ENCODE results near the gene HMBS.
"Not testable (repeated sequence)": the region's sequence is repeated elsewhere in the genome, so short reads cannot be mapped to it uniquely, and the experiment has no call there.

Gene HMBS

GRCh38 chr11:119118227-119118626 lies 33.5 kb downstream of the HMBS start:
- no peak overlapping the region for H3K4me3 ChIP-seq (ENCODE audit: low read depth, low read length)

GRCh38 chr11:119118946-119119345 lies 34.3 kb downstream of the HMBS start:
- H3K4me3 ChIP-seq (ENCODE audit: low read depth, low read length), result no peak overlapping the region

- H3K4me3 ChIP-seq (ENCODE audit: low read depth, low read length), result peak overlapping the region; percentile 60
Observed at GRCh38 chr11:119120639-119121007, 35.9 kb downstream of the HMBS start.

GRCh38 chr11:119121008-119121810 lies 36.5 kb downstream of the HMBS start, which contains the start of gene HINFP:
Gene HINFP, plus strand, starts transcription at chr11:119121580. Its CDS starts 5,365 bp downstream, at chr11:119126945.
- peak within 1 kb of the TSS; percentile 86 for H3K4me3 ChIP-seq (ENCODE audit: low read depth, low read length)

GRCh38 chr11:119121811-119122124 lies 37.1 kb downstream of the HMBS start:
- H3K4me3 ChIP-seq (ENCODE audit: low read depth, low read length), result peak overlapping the region; percentile 86

- H3K4me3 ChIP-seq (ENCODE audit: low read depth, low read length), result no peak overlapping the region
Observed at GRCh38 chr11:119125821-119126220, 41.1 kb downstream of the HMBS start.

- H3K4me3 ChIP-seq (ENCODE audit: low read depth, low read length), result no peak overlapping the region
Observed at GRCh38 chr11:119126675-119127268, 42.1 kb downstream of the HMBS start.

- H3K4me3 ChIP-seq (ENCODE audit: low read depth, low read length), result no peak overlapping the region
Observed at GRCh38 chr11:119130662-119131061, 46.0 kb downstream of the HMBS start.

GRCh38 chr11:119134389-119134978 lies 49.8 kb downstream of the HMBS start:
- H3K4me3 ChIP-seq (ENCODE audit: low read depth, low read length), result no peak overlapping the region

- not testable (repeated sequence) for H3K4me3 ChIP-seq (ENCODE audit: low read depth, low read length)
Observed at GRCh38 chr11:119139276-119139675, 54.6 kb downstream of the HMBS start.

Measured in iPS-11a (cell line).